Measurements from ENCODE around the gene PGBD1.

DNA sequence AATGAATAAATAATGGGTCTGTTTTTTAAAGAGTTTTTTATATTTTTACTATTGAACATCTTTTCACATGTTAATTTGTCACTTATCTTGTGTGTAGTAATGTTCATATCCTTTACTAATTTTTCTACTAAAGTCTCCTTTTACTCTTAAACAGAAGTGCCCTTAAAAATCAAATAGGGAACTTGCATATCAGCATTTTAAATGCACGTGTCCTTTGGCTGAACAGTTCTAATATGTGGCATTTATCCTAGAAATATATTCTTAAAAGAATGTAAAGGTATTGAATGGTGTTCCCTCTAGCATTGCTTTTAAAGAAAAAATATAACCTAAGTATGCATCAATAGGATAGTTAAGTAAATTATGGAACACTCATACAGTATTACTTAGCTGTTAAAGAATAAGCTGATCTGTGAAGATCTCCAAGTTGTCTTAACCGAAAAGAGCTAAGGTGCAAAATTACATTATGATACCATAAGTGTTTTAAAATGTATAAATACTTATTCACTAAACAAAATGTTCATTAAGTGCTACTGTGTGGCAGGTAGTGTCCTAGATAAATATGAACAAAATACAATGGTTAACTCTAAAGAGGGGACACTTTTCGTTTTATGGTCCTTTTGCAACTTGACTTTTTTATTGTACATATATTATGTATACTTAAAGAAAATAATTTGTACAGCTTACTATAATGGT is 631 bp upstream of the PGBD1 start:
- TF ChIP-seq, protein P1, sequence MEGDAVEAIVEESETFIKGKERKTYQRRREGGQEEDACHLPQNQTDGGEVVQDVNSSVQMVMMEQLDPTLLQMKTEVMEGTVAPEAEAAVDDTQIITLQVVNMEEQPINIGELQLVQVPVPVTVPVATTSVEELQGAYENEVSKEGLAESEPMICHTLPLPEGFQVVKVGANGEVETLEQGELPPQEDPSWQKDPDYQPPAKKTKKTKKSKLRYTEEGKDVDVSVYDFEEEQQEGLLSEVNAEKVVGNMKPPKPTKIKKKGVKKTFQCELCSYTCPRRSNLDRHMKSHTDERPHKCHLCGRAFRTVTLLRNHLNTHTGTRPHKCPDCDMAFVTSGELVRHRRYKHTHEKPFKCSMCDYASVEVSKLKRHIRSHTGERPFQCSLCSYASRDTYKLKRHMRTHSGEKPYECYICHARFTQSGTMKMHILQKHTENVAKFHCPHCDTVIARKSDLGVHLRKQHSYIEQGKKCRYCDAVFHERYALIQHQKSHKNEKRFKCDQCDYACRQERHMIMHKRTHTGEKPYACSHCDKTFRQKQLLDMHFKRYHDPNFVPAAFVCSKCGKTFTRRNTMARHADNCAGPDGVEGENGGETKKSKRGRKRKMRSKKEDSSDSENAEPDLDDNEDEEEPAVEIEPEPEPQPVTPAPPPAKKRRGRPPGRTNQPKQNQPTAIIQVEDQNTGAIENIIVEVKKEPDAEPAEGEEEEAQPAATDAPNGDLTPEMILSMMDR (IDR thresholded peaks at IDR 0.05): no peak
- TF ChIP-seq POLR2A (IDR thresholded peaks at IDR 0.05) (no peak), POLR2AphosphoS5 (IDR thresholded peaks at IDR 0.05) (no peak), EP300 (IDR thresholded peaks at IDR 0.05) (no peak)

Data from suprapubic skin (tissue), 4 donors.